GM23248 (cell line): Measurements from ENCODE around the gene WDR46.

Experiments used
- EZH2 ChIP-seq: fragments of 200-600 bp; sonication (generic); IDR thresholded peaks from 2 replicates; pipeline ENCODE4 v1.6.1; 2018; ENCODE audit warnings: antibody characterized with exemption, mild to moderate bottlenecking; ENCODE audit not compliant: insufficient read depth, poor library complexity, severe bottlenecking
- EZH2phosphoT487 ChIP-seq: fragments of 200-600 bp; sonication (generic); IDR thresholded peaks from 2 replicates; pipeline ENCODE4 v1.6.1; 2018; ENCODE audit warnings: antibody characterized with exemption, moderate library complexity, mild to moderate bottlenecking, low read depth; ENCODE audit not compliant: insufficient read depth

DNA sequence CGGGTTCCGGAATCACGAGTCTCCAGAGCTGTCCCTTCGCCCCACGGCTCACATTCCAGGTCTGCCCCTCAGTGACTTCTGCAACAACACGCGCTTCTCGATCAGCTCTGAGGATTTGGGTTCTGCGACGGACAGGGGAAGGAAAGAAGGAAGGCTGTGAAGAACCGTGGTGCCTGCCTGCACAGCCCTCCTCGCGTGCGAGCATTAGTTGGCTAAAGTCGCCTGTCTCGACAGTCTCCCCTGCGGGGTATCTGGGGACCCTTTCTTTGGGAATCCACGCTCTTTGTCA, 40.5 kb downstream of the WDR46 start:
- no peak for TF ChIP-seq EZH2
- TF ChIP-seq EZH2phosphoT487: no peak
